C4-2B (cell line): ENCODE measurements around the gene KRTAP21-3.

Experiments used
- CTCF ChIP-seq: fragments of 450-650 bp; conservative IDR thresholded peaks from 2 replicates; pipeline ENCODE4 v1.5.1; 2017; ENCODE audit warnings: mild to moderate bottlenecking
- ZFX ChIP-seq: fragments of 450-650 bp; IDR thresholded peaks from 2 replicates; pipeline ENCODE4 v1.6.1; 2017

- TF ChIP-seq CTCF (no peak), ZFX (no peak)
Observed at GRCh38 chr21:30740462-30740861, 21.9 kb upstream of the KRTAP21-3 start.
